ENCODE results near the gene NRL. TPM values are rescaled to one million over a fixed set of nuclear protein-coding genes. Genes with fewer than 3 reads are reported as not detected.

The NRL gene
- total RNA-seq, 1 experiment from 2014 or later, result 2.5 TPM

GRCh38 chr14:24132976-24133375 lies 18.2 kb upstream of the NRL start:
- H3K27me3 ChIP-seq (ENCODE audit: insufficient read depth, low read length), result no peaks in the 10 kb centered on the region
- H3K79me2 ChIP-seq (ENCODE audit: insufficient read depth, low read length), result no peaks in the 10 kb centered on the region
- H3K9me3 Mint-ChIP-seq, result 0 out of 5 replicates have a peak, but pooled peaks cover 0 to 2% of the 10 kb centered on the region in 2 experiments
- H3K4me1 ChIP-seq (ENCODE audit: insufficient read depth, low read length), result no peaks in the 10 kb centered on the region
- H2BK5ac ChIP-seq (ENCODE audit: insufficient read length, low read length), result no peak overlapping the region
- H4K91ac ChIP-seq (ENCODE audit: insufficient read length, low read depth, low read length), result no peak overlapping the region
- no peaks in the 10 kb centered on the region for H4K20me1 ChIP-seq (ENCODE audit: control insufficient read depth, insufficient read depth, insufficient read length)
- H3K27me3 Mint-ChIP-seq (ENCODE audit: low read depth), result no peaks in the 10 kb centered on the region
- no peak overlapping the region for H4K8ac ChIP-seq (replicated peaks; ENCODE audit: insufficient read length, low read depth, low read length)
- H2BK12ac ChIP-seq (ENCODE audit: insufficient read length, low read depth, low read length), result no peak overlapping the region
- H3K9ac ChIP-seq (ENCODE audit: extremely low read depth, insufficient read length, low read length), result no peak overlapping the region
- no peaks in the 10 kb centered on the region for H3K79me1 ChIP-seq (ENCODE audit: insufficient read depth, low read depth, low read length, poor library complexity, severe bottlenecking)
- TF ChIP-seq CTCF (conservative IDR thresholded peaks at IDR 0.05), result no peak
- H3K4me3 Mint-ChIP-seq, result no peak overlapping the region
- H3K9me3 ChIP-seq (ENCODE audit: control insufficient read depth, low read depth, low read length), result no peaks in the 10 kb centered on the region
- peaks cover 10% of the 10 kb centered on the region for H3K23me2 ChIP-seq (ENCODE audit: insufficient read length, low read depth, low read length, poor library complexity, severe bottlenecking)
- no peak overlapping the region for H3K18ac ChIP-seq (ENCODE audit: insufficient read length, low read depth, low read length)
- H2AK5ac ChIP-seq (ENCODE audit: insufficient read length, low read length), result no peak overlapping the region
- no peak overlapping the region for H3K23ac ChIP-seq (ENCODE audit: insufficient read length, low read depth, low read length)
- H3K56ac ChIP-seq (ENCODE audit: insufficient read length, low read depth, low read length), result no peak overlapping the region
- H2BK20ac ChIP-seq (ENCODE audit: low read depth, low read length, poor library complexity, severe bottlenecking), result no peak overlapping the region
- no peak overlapping the region for H3K27ac Mint-ChIP-seq
- peaks cover 18 to 20% of the 10 kb centered on the region in 2 experiments for H3K4me1 Mint-ChIP-seq
- no peak overlapping the region for H3K4ac ChIP-seq (ENCODE audit: low read depth, low read length)
- H4K5ac ChIP-seq (ENCODE audit: insufficient read length, low read depth, low read length), result no peak overlapping the region
- no peak overlapping the region for H2BK15ac ChIP-seq (ENCODE audit: low read depth, low read length)
- H3K14ac ChIP-seq (ENCODE audit: insufficient read depth, low read length), result no peak overlapping the region
- no peak overlapping the region for H3K4me2 ChIP-seq (ENCODE audit: insufficient read depth, insufficient read length, low read length)
- no peak overlapping the region for H3T11ph ChIP-seq (ENCODE audit: low read length)
- H3K27ac ChIP-seq (ENCODE audit: insufficient read length, low read depth, low read length), result no peak overlapping the region
- no peak for DNase-seq
- H3K36me3 Mint-ChIP-seq (ENCODE audit: insufficient read depth in 1 of 3, low read depth in 3 of 3), result peaks cover 3 to 11% (median 6%) of the 10 kb centered on the region in 3 experiments
- no peak overlapping the region for H2AFZ ChIP-seq (ENCODE audit: low read length)
- no CpG with 5 or more reads among the region's 2 CpGs for WGBS (ENCODE audit: extremely low coverage, insufficient read length, low lambda C conversion rate)
- H2BK120ac ChIP-seq (ENCODE audit: low read depth, low read length, poor library complexity, severe bottlenecking), result no peak overlapping the region

Measured in H9 (cell line).